HG03460 (cell line): ENCODE data around the gene TSHZ1.
A peak's percentile ranks its signal among the peaks of the same experiment; 100 is the strongest.

Experiments
- ATAC-seq: cut with Tn5 transposase; IDR thresholded peaks from one replicate; pipeline ENCODE4 v1.9.1; 2021; ENCODE audit not compliant: unreplicated experiment

The TSHZ1 gene

DNA sequence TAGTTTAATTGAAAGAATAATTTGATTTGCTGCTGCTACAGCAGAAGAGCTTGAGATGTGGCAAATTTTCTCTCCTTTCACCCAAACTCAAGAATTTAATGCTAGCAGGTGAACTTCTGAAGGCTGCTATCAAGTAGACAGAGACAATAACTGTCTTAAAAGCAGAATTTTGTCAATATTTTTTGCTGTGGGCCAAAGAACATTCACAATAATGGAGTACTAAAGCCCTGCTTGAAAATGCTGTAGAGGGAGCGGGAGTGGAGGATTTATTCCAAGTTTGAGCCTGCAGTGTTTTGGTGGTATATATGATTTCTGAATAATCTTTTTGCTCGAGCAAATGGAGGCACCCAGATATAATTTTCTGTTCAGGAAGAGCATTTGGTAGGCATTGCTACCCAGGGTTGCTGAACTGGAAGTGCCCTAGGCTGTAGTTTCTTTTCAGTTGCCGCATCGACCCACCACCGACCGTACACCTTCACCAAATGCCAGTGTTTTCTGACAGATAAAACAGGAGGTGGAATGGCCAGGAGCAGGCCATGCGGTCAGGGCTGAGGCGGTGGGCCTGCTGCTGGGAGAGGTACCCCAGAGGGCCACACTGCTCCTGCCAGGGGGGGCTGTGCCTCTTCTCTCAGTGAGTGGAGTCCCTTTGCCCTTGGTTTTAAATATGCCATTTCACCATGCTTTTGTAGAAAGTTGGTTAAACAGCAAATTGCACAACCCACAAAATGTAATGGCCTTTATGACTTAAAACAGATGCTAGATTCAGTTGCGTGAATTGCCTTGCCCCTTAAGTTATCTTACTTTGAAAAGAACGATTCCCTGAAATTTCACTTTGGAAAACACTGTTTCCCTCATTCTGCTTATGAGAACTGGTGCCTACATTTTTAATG lies 36.4 kb downstream of the TSHZ1 start:
- ATAC-seq, result no peak

DNA sequence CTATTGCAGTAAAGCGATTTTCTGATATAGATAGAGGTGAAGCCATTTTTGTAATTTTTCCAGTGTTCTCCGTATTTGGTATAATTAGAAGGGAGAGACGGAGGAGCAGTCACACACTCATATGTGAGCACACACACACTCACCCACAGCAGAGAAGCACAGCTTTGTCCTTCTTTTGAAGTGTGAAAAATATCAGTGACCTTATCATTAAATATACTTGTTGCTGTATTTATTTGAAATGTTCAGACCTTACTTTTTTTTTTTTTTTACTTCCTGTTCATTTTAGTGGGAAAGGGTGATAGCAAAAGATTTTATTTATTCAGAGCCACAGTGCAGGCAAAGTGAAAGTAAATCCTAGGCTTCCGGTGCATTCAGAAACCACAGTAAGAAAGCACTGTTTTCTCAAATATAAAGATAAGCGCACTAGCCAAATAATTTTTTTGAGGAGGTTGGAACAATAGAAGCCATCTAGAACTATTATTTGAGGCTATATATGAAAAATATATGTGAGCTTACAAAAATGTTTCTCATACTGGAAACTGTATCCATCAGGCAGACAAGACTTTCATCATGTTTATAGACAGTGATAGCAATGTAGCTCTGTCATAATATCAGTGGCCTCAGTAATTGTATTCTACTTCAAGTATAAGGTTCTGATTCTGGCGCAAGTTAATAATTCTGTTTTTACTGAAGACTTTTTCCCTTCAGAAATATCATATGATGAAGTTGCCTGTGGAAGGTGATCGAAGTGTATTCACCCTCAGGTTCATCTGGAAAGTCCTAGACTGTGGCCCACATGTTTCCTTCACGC lies 37.2 kb downstream of the TSHZ1 start:
- peak; percentile 51 for ATAC-seq

DNA sequence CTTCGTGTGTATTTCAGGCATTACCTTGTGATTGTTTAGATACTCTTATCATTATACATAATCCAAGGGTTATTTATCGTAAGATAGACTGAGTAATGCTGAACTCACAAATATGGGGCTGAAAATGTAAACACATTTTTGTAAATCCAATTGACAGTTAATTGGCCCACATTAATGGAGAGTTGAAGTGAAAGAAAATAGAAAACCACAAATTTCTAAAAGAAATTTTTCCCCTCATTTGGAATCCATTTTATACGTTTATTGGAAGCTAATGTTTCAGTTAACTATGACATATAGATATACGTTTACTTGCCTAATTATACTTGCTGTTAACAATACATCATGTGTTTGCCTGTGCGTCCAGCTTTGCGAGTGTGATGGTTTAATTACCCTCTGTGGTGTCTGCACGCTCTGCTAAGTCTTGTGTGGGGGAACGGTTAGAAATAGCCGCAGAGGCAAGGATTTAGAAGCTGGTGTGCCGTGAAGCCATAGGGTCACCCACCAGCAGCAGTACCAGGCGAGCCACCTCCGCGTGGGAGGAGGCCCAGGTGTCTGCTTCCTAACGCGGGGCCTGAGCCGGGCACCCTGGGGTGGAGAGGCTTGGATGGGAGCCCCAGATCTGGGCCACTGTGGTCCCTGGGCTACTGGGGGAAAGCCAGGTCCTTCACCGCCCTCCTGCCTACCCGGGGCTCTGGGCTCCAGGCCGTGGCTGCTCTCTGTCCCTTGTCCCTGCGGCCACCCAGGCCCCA lies 38.0 kb downstream of the TSHZ1 start:
- ATAC-seq, result no peak

DNA sequence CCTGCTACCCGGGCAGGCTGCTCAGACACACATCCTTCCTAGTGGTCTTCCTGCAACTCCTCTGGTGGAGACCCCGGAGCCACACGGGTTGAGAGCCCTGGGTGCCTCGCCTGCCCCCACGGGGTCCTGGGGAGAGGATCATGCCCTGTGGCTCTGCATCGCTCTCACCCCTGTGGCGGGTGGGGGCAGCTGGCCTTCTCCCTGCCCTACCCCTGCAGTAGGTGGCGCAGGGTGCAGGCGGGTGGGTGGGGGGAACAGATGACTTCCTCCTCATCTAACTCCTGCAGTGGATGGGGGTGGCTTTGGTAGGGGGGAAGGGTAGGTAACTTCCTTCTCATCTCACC lies 38.5 kb downstream of the TSHZ1 start:
- ATAC-seq, result no peak

DNA sequence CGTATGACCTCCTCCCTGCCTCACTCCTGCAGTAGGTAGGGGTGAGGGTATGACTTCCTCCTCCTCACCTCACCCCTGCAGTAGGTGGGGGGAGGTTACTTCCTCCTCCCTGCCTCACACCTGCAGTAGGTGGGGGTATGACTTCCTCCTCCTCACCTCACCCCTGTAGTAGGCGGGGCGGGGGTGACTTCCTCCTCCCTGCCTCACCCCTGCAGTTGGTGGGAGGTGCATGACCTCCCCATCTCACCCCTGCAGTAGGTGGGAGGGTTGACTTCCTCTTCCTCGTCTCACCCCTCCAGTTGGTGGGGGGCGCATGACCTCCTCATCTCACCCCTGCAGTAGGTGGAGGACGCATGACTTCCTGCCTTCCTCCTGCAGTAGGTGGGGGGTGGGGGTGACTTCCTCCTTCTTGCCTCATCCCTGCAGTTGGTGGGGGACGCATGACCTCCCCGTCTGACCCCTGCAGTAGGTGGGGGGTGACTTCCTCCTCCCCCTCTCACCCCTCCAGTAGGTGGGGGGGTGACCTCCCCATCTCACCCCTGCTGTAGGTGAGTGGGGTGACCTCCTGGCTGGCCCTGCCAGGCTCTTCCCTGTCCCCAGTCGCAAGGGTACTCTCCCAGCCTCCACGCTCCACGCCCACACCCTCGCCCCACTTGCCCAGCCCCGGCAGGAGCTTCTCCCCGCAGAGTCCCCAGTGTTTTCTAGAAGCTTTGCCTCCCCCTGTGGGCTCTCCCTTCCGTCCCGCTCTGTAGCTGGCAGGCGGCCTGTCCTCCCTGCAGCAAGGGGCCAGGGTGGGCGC lies 39.3 kb downstream of the TSHZ1 start:
- no peak for ATAC-seq

DNA sequence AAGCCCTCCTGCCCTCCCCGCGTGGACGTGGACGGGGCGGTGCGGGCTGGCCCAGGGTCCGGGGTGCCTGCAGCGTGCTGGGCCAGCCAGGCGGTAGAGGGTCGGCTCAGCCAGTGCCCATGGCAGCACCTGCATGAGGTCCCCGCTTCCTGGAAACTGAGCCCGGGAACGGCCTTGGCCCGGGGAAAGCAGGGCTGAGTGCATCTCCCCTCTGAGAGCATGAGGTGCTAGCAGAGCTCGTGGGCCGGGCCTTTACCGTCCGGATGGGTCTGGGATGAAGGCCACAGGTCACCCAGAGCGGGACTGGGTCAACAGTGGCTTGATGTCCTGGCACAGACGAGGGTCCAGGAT lies 39.8 kb downstream of the TSHZ1 start:
- ATAC-seq, result no peak

DNA sequence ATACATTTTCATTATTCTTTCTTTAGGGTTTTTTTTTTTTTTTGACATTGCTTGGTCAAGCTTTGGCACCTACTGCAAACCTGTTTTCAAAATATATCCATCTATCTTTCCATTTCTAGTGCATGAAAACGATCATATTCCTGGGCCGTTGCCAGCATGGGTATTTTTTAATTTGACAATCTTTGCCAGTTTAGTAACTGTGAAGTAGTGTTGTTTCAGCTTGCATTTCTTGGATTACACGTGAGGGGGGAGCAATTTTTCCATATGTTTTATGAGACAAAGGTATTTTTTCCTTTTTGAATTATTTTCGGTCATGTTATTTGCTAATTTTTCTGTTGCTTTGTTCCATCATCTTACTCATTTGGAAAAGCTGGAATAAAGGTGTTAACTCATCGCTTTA lies 40.9 kb downstream of the TSHZ1 start:
- no peak for ATAC-seq

DNA sequence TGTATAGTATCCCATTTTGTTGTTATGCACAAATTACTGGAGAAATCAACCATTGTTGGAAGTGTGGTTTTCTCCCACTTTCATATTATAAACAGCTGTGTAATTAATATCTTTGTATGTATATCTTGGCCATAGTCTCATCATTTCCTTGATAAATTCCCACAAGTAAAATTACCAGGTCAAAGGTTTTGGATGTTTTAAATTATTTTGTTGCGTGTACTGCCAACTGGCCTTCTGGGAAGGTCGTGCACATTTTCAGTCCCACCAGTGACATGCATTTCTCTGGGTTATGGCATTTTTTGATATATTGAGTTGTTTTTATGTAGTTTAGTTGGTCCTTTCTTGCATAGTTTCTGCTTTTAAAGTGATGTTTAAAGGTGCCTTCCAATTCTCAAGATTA lies 41.5 kb downstream of the TSHZ1 start:
- no peak for ATAC-seq

DNA sequence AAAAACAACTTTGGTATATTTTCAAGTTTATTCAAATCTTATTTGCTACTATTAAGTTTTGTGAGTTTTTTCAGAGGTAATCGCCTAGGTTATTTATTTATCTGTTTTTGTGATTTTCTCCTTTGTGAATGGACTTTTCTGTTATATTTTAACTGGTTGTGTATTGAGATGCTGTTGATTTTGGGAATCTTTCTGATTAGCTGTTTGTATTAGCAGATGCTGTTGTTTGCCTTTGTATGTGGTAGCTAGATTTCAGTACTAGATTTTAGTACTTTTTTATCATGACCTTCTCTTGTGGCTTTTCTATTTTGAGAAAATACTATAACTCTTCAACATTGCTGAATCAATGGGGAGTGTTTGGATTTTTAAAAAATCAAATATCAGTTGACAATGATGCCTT lies 42.4 kb downstream of the TSHZ1 start:
- ATAC-seq, result no peak

DNA sequence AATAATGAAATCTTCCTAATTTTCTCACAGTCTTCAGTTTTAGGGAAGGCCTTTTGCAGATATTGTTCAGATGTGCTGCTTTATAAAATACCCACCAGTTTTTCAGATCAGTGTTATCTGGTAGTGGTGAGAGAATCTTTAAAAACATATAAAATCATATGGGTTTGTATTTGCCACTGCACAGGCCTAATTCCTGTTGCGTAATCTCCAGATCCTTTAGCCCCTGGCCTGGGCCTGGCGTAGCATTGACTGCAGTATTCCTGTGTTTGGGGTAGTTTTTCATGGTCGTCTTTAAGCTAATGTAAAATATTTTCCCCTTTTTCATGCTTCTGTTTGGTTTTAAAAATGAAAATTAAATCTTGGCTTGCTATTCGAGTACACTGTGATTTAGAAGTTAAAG lies 43.2 kb downstream of the TSHZ1 start:
- no peak for ATAC-seq

DNA sequence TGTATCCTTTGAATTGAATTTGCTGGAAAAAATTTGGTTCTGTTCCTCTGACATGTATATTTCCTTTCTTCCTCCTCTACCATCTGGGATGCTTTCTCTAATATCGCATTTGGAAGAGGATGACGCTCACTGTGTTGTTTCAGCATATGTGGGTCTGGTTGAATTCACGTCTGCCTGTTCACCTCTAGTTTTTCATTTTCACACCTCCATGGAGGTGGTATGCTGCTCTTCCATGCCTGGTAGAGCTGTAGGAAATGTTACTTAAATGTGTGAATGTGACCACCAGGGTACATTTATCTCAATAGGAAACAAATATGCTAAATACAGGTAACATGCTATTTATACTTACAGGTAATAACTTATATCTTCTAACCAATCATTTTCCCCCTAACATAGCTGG lies 44.5 kb downstream of the TSHZ1 start:
- no peak for ATAC-seq

DNA sequence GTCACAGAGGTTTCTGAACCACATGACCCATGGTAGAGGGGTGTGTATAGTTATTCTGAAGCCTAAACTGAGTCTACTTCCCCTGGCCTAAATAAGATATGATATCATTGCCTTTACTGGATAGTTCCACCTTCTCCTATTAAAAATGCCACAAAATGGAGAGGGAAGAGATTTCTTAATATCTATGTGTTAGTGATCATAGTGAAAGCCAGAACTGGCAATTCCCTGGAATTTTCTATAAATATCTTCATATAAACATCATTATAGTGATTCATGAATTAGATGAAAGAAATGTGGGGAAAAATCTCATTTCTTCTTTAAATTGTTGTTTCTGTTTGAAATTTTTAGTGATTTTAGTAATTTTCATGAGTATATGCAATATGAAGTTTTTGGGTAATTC lies 45.8 kb downstream of the TSHZ1 start:
- ATAC-seq, result no peak

DNA sequence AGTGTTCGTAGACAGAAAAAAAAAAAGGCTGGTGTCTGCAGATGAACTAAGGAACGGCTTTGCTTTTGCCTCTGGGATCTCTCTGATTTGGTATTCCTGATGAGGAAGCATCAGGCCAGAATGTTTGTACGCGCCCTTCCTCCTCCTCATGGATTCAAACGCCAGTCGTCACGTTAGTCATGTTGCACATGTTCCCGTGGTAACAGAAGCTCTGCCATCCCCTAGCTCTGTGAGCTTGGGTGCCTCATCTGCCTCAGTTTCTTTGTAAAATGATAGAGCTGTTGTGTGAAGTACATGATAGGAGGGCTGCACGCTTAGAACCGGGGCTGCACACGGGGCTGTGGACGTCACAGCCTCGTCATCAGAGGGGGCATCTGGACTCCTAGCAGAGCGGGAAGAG lies 47.0 kb downstream of the TSHZ1 start:
- no peak for ATAC-seq

DNA sequence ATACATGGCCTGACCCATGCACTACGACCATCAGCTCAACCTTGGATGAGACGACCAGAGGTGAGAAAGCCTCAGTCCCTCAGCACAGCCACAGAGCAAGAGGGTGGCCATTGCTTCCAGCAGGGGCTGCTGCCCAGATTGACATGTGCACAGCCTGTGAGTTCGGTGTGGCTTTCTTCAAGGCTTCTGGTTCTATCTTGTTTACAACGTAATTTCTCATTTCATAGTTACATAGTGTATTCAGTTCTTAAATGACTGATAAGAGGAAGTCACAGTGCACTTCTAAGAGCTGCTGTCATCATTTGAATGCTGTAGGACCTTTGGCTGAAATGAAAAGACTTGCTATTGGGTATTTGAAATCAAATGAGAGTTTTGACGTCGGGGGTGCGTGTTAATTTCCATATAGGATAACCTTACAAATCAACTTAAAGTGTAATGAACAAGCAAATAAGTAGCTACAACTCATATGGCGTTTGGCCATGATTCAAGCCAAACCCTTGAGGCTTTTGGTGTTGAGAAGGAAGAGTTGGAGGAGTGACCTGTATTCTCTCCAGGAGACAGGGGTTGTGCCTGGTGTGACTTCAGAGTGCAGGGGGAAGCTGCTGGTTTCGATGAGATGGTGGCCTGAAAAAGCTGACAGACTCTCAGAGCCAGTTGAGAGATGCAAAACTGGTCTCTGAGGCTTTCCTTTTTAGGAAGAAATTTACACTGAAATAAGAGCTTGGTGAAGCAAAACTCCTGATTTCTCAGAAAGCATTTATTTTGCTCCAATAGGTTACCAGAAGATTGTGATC lies 51.0 kb downstream of the TSHZ1 start:
- peak; percentile 89 for ATAC-seq

DNA sequence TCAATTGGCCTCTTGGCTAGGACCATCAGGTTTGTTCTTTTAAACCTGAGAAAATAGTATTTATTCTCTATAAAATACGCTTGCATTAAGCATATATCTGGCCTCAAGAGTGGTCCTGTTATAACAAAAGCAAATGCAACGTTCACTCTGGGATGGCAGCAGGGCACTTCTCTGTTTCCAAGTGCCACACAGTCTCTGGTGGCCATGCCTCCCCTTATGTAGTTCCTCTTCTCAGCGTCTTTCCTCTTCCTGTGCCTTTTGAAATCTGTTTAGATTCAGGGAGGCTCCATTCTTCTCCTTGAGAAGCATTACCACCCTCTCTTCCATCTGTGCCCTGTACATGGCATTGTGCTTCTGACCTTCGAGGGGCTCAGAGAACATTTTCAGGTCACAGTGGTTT lies 51.9 kb downstream of the TSHZ1 start:
- no peak for ATAC-seq

DNA sequence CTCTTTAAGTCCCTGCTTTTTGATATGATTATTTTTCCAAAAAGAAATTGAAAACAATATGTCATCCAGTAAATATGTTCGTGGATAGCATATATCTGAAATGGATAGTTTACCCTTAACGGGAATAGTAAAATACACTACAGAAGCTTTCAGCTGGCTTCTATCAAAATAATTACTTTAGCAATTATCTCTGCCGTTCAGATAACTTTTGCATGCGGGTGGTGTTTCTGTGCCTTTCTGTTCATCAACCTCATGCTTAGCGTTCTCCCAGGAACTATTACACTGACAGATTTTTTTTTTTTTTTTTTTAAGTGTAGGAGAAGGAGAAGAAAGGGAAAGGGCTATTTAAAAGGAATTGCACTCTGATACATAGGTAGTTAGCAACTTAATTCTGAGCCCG lies 53.6 kb downstream of the TSHZ1 start:
- no peak for ATAC-seq

DNA sequence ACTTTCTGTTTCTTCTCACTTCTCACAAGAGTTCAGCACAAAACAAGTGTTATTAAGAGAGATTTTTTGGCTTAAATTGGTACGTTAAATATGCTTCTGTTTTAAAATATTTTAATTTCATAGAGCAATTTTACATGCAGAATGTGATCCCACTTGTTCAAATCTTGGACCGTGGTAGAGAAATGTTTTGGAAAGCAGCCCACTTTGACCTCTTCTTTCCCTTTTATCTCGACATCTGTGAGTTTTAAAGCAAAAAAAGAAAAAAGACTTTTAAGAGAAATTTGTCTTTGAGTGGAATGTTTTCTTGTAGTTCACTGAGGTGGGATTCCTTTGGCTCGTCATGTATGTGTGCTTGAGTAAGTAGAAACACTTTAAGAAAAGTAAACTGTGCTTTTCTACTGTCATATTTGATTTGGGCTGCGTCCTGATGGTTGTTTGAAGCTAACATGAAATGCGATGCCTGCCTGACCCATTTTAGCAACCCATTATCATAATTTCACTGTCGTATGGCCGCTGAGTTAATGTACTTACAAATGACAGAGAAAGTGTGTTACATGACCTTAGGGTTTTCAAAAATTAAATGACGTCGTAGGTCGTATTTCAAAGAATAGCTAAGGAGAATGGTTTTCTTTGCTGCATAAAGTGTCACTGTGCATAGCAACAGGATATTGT lies 54.5 kb downstream of the TSHZ1 start:
- no peak for ATAC-seq

DNA sequence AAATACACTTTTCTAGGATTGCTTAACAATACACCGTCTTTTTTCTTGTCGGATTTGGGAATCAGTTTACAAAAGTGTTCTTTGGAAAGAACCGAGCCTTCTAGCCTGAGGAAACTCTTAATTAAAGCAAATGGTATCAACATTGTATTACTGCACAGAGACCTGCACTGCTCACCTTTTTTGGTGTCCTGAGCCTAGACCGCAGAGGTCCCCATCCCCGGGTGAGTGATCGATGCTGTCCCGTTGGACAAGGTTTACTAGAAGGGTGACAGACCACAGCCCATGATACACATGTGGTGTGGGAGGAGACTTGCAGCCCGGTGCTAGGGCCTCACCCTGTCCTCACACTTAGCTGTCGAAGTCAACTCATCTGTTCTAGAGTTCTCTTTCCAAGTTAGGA lies 55.3 kb downstream of the TSHZ1 start:
- no peak for ATAC-seq

DNA sequence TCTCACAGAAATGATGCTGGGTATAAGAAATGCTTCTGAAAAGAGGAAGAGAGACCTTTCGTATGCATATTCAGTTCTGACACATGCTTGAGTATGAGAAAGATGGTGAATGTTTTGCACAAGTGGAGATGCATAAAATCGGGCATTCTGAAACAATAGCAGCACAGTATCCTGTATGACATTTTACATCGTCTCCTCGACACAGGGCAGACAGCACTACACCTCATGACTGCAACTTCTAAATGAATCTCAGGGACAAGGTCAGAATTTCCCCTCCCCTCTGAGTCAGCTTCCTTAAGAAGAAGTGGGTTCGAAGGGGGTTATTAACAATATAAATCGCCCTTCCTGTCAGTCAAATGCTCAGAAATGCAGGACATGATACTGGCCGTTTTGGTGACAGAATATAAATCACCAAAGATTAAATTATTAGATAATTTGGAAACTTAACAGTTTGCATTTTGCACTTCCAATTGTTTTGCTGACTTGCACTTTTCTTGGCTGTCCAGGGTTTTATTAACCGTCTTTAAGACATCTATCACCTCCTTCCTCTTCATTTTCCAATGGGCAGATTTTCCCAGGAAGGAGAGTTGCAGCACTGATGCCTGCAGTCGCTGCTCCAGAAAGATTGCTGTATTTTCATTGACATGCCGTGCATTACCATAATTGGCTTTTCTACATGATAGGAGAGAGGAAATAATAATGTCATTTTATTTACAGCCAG lies 57.2 kb downstream of the TSHZ1 start:
- ATAC-seq, result peak; percentile 94
